ENCODE data around the gene DCANP1.

- TF ChIP-seq, protein P1, sequence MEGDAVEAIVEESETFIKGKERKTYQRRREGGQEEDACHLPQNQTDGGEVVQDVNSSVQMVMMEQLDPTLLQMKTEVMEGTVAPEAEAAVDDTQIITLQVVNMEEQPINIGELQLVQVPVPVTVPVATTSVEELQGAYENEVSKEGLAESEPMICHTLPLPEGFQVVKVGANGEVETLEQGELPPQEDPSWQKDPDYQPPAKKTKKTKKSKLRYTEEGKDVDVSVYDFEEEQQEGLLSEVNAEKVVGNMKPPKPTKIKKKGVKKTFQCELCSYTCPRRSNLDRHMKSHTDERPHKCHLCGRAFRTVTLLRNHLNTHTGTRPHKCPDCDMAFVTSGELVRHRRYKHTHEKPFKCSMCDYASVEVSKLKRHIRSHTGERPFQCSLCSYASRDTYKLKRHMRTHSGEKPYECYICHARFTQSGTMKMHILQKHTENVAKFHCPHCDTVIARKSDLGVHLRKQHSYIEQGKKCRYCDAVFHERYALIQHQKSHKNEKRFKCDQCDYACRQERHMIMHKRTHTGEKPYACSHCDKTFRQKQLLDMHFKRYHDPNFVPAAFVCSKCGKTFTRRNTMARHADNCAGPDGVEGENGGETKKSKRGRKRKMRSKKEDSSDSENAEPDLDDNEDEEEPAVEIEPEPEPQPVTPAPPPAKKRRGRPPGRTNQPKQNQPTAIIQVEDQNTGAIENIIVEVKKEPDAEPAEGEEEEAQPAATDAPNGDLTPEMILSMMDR (IDR thresholded peaks at IDR 0.05; ENCODE audit: low read depth, low read length), result no peak
- TF ChIP-seq POLR2A (IDR thresholded peaks at IDR 0.05; ENCODE audit: extremely low read depth, insufficient read length) (peak; percentile 20), MAX (IDR thresholded peaks at IDR 0.05; ENCODE audit: low read depth, low read length) (peak; percentile 89)
Measured at GRCh38 chr5:135456238-135457099, 9.3 kb upstream of the DCANP1 start.

Data from NB4 (cell line).